IMR-90 (cell line): ENCODE measurements around the gene EPS8. TPM values are rescaled to one million over a fixed set of nuclear protein-coding genes. Genes with fewer than 3 reads are reported as not detected.
A peak's percentile ranks its signal among the peaks of the same experiment; 100 is the strongest.

Source experiments
- ATAC-seq: fragments of 200-7000 bp; cut with Tn5 transposase; 2 replicates; pipeline ENCODE4 v1.9.1; 2020; ENCODE audit warnings: low read depth, mild to moderate bottlenecking, moderate library complexity
- BruUV-seq: library from RNA; stranded (reverse); fragments of 400-500 nt; replicated peaks from 2 replicates; lab custom pipeline; 2021; lab: Mats Ljungman, UMichigan
- CTCF ChIA-PET: fragments of 300-600 bp; formaldehyde crosslinking; extraction: SDS; loops from one replicate; lab custom pipeline; 2021; ENCODE audit warnings: antibody characterized with exemption; lab: Yijun Ruan, JAX
- POLR2A ChIA-PET: fragments of 300-600 bp; sonication (Branson Sonifier 250); formaldehyde crosslinking; loops from one replicate; lab custom pipeline; 2022; ENCODE audit warnings: antibody characterized with exemption; ENCODE audit not compliant: unreplicated experiment; lab: Charles Lee
- DNase-seq: peaks from one replicate; pipeline ENCODE4 v3.0.0; 2013
- H2AFZ ChIP-seq: replicated peaks from 2 replicates; pipeline ENCODE3; 2013; ENCODE audit warnings: low read length, mild to moderate bottlenecking; ENCODE audit not compliant: poor library complexity
- H2AK5ac ChIP-seq: 2 replicates; pipeline ENCODE4 v1.6.1; 2013; ENCODE audit warnings: low read depth, low read length, inconsistent platforms
- H2AK9ac ChIP-seq: replicated peaks from 2 replicates; pipeline ENCODE3; 2013; ENCODE audit warnings: mild to moderate bottlenecking, low read depth, low read length, moderate library complexity; ENCODE audit not compliant: poor library complexity
- H2BK120ac ChIP-seq: 2 replicates; pipeline ENCODE4 v1.6.1; 2013; ENCODE audit warnings: low read depth, low read length, inconsistent platforms
- H2BK15ac ChIP-seq: 3 replicates; pipeline ENCODE4 v1.6.1; 2013; ENCODE audit warnings: low read depth, low read length, inconsistent platforms
- H2BK20ac ChIP-seq: 2 replicates; pipeline ENCODE4 v1.6.1; 2013; ENCODE audit warnings: low read depth, mild to moderate bottlenecking, inconsistent platforms, low read length, moderate library complexity
- H2BK5ac ChIP-seq: 2 replicates; pipeline ENCODE4 v1.6.1; 2013; ENCODE audit warnings: mild to moderate bottlenecking, low read depth, low read length, inconsistent platforms; ENCODE audit not compliant: poor library complexity, severe bottlenecking
- H3K14ac ChIP-seq: replicated peaks from 2 replicates; pipeline ENCODE4 v1.6.1; 2013; ENCODE audit warnings: low read depth, low read length, inconsistent platforms
- H3K18ac ChIP-seq: 2 replicates; pipeline ENCODE4 v1.6.1; 2013; ENCODE audit warnings: low read depth, low read length, control low read depth
- H3K23ac ChIP-seq: 2 replicates; pipeline ENCODE4 v1.6.1; 2013; ENCODE audit warnings: low read depth, low read length, inconsistent platforms
- H3K27ac ChIP-seq: 2 replicates; pipeline ENCODE4 v1.5.1; 2013; ENCODE audit warnings: mild to moderate bottlenecking, control low read depth, low read length; ENCODE audit not compliant: insufficient read depth
- H3K27me3 ChIP-seq: 2 replicates; pipeline ENCODE4 v1.6.1; 2013; ENCODE audit warnings: low read length; ENCODE audit not compliant: control insufficient read depth, insufficient read depth
- H3K36me3 ChIP-seq: 2 replicates; pipeline ENCODE4 v1.6.1; 2013; ENCODE audit warnings: low read length, mixed read lengths; ENCODE audit not compliant: control insufficient read depth, insufficient read depth
- H3K4ac ChIP-seq: 2 replicates; pipeline ENCODE4 v1.6.1; 2013; ENCODE audit warnings: low read depth, low read length, inconsistent platforms
- H3K4me1 ChIP-seq: 2 replicates; pipeline ENCODE4 v1.6.1; 2013; ENCODE audit warnings: low read length, mixed read lengths; ENCODE audit not compliant: control insufficient read depth, insufficient read depth
- H3K4me2 ChIP-seq: 2 replicates; pipeline ENCODE4 v1.6.1; 2013; ENCODE audit warnings: low read depth, mild to moderate bottlenecking, control low read depth, low read length, moderate library complexity
- H3K4me3 ChIP-seq: 2 replicates; pipeline ENCODE4 v1.5.1; 2013; ENCODE audit warnings: low read depth, mild to moderate bottlenecking, control low read depth, low read length, moderate library complexity; ENCODE audit not compliant: insufficient read depth
- H3K56ac ChIP-seq: 2 replicates; pipeline ENCODE4 v1.6.1; 2013; ENCODE audit warnings: low read length, inconsistent platforms; ENCODE audit not compliant: insufficient read depth; ENCODE audit errors: extremely low read depth
- H3K79me1 ChIP-seq, 2 experiments: 2 replicates each; pipeline ENCODE4 v1.6.1; 2013; ENCODE audit warnings: low read length in 2 of 2, inconsistent platforms in 1 of 2, low read depth in 1 of 2
- H3K9ac ChIP-seq: 2 replicates; pipeline ENCODE4 v1.6.1; 2013; ENCODE audit warnings: low read depth, low read length, control low read depth
- H3K9me1 ChIP-seq: 2 replicates; pipeline ENCODE4 v1.6.1; 2013; ENCODE audit warnings: low read length, inconsistent platforms; ENCODE audit not compliant: insufficient read depth
- H3K9me3 ChIP-seq: 2 replicates; pipeline ENCODE4 v1.6.1; 2013; ENCODE audit warnings: low read length; ENCODE audit not compliant: control insufficient read depth, insufficient read depth
- H4K20me1 ChIP-seq: 2 replicates; pipeline ENCODE4 v1.6.1; 2013; ENCODE audit warnings: low read length, inconsistent platforms; ENCODE audit not compliant: insufficient read depth
- H4K5ac ChIP-seq: 2 replicates; pipeline ENCODE4 v1.6.1; 2013; ENCODE audit warnings: mild to moderate bottlenecking, low read depth, low read length, control low read depth
- H4K8ac ChIP-seq, 2 experiments: 2 replicates each; pipeline ENCODE4 v1.6.1; 2013; ENCODE audit warnings: low read depth in 2 of 2, low read length in 2 of 2, control low read depth in 1 of 2, inconsistent platforms in 1 of 2
- H4K91ac ChIP-seq: 2 replicates; pipeline ENCODE4 v1.6.1; 2013; ENCODE audit warnings: low read depth, low read length, inconsistent platforms; ENCODE audit not compliant: insufficient read depth
- BHLHE40 ChIP-seq: fragments of 150-350 bp; IDR thresholded peaks from 2 replicates; pipeline ENCODE4 v1.6.1; 2016; ENCODE audit warnings: mild to moderate bottlenecking, low read depth, low read length
- CEBPB ChIP-seq: IDR thresholded peaks from 2 replicates; pipeline ENCODE4 v1.6.1; 2012; ENCODE audit warnings: low read depth, low read length, improper control_type of control experiment
- FOS ChIP-seq: fragments of 150-350 bp; IDR thresholded peaks from 2 replicates; pipeline ENCODE4 v1.6.1; 2016; ENCODE audit warnings: low read depth, low read length
- MXI1 ChIP-seq: IDR thresholded peaks from 2 replicates; pipeline ENCODE4 v1.6.1; 2012; ENCODE audit warnings: low read depth, mild to moderate bottlenecking, low read length, moderate library complexity, borderline replicate concordance
- RAD21 ChIP-seq: IDR thresholded peaks from 2 replicates; pipeline ENCODE4 v1.6.1; 2012; ENCODE audit warnings: low read length, improper control_type of control experiment
- RFX5 ChIP-seq: IDR thresholded peaks from 2 replicates; pipeline ENCODE4 v1.8.0; 2012; ENCODE audit warnings: low read depth, mild to moderate bottlenecking, low read length, moderate library complexity
- WGBS, 2 experiments: methylation state at CpG; one replicate each; pipeline versions ENCODE4 v1.1.5 to v1.1.7; 2013; ENCODE audit warnings: missing lambda C conversion rate in 2 of 2; ENCODE audit not compliant: insufficient read length in 1 of 2; ENCODE audit errors: extremely low coverage in 2 of 2; 5-methylcytosine and 5-hydroxymethylcytosine counted together
- dilution Hi-C: fragments of 300-500 bp; cut with HindIII; formaldehyde crosslinking; loops from one replicate; pipeline ENCODE4 v1.14.3; 2018; ENCODE audit warnings: low sequenced_read_pairs; ENCODE audit not compliant: unreplicated experiment
- in situ Hi-C: fragments of 300-500 bp; cut with MboI; formaldehyde crosslinking; loops from 3 replicates; pipeline ENCODE4 v1.14.3; 2019; ENCODE audit warnings: low sequenced_read_pairs, inconsistent platforms, mixed read lengths
- intact Hi-C: fragments of 100-400 bp; cut with micrococcal nuclease; formaldehyde crosslinking; loops from 2 replicates; pipeline ENCODE4 v1.10.0; 2022
- polyA plus RNA-seq, 3 experiments: library from polyadenylated mRNA; depleted of rRNA; stranded (reverse); fragments of >200 nt; gene quantifications; 2 replicates each; pipeline ENCODE4 v1.2.3, GENCODE V29; 2012; ENCODE audit warnings: low replicate concordance in 1 of 3
- total RNA-seq: library from RNA; depleted of rRNA; stranded (reverse); fragments of >200 nt; gene quantifications from 2 replicates; pipeline ENCODE4 v1.2.3, GENCODE V29; 2012
- TF ChIP-seq, protein P1 (sequence below): fragments of 150-350 bp; IDR thresholded peaks from 2 replicates; pipeline ENCODE4 v1.6.1; 2016; ENCODE audit warnings: low read depth, mild to moderate bottlenecking, low read length, moderate library complexity, borderline replicate concordance
- TF ChIP-seq, protein P2 (sequence below): fragments of 150-350 bp; IDR thresholded peaks from 2 replicates; pipeline ENCODE4 v1.6.1; 2017; ENCODE audit warnings: mild to moderate bottlenecking, antibody characterized with exemption, low read length, low read depth
- TF ChIP-seq, protein P3 (sequence below): conservative IDR thresholded peaks from 2 replicates; pipeline ENCODE4 v1.5.1; 2012; ENCODE audit warnings: mild to moderate bottlenecking, low read depth, low read length, improper control_type of control experiment

EPS8 gene
- total and polyA plus RNA-seq, 2 of the 4 experiments (the other 2 are of a cell fraction): 45.1 to 104 TPM

DNA sequence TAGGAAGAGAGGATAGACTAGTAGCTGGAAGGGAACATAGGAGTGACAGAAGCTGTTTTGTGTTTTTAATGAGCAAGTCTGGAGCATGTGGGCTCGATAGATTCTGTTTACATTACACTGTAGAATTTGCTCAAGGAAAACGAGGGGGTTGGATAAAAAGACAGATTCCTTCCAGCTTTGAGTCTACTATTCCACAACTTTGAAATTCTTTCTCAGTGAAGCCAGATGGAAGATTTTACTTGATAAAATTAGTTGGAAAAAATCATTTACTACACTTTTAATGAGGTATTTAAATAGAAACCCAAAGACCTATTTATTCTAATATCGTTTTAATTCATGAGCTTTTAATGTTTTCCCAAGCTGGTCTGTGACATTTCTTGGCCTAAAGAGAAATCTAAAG is 19.5 kb upstream of the EPS8 start:
- H3K56ac ChIP-seq: no peak overlapping the region
- H2AK9ac ChIP-seq: no peak overlapping the region
- peak overlapping the region; percentile 88 for H3K4me2 ChIP-seq
- no peak overlapping the region for H2AK5ac ChIP-seq
- H2BK5ac ChIP-seq: peak overlapping the region; percentile 55
- TF ChIP-seq RAD21 (no peak), BHLHE40 (no peak), CEBPB (no peak), MXI1 (no peak), RFX5 (no peak), FOS (no peak)
- TF ChIP-seq, protein P1, sequence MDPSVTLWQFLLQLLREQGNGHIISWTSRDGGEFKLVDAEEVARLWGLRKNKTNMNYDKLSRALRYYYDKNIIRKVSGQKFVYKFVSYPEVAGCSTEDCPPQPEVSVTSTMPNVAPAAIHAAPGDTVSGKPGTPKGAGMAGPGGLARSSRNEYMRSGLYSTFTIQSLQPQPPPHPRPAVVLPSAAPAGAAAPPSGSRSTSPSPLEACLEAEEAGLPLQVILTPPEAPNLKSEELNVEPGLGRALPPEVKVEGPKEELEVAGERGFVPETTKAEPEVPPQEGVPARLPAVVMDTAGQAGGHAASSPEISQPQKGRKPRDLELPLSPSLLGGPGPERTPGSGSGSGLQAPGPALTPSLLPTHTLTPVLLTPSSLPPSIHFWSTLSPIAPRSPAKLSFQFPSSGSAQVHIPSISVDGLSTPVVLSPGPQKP: no peak
- TF ChIP-seq, protein P2, sequence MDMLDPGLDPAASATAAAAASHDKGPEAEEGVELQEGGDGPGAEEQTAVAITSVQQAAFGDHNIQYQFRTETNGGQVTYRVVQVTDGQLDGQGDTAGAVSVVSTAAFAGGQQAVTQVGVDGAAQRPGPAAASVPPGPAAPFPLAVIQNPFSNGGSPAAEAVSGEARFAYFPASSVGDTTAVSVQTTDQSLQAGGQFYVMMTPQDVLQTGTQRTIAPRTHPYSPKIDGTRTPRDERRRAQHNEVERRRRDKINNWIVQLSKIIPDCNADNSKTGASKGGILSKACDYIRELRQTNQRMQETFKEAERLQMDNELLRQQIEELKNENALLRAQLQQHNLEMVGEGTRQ: no peak
- TF ChIP-seq, protein P3, sequence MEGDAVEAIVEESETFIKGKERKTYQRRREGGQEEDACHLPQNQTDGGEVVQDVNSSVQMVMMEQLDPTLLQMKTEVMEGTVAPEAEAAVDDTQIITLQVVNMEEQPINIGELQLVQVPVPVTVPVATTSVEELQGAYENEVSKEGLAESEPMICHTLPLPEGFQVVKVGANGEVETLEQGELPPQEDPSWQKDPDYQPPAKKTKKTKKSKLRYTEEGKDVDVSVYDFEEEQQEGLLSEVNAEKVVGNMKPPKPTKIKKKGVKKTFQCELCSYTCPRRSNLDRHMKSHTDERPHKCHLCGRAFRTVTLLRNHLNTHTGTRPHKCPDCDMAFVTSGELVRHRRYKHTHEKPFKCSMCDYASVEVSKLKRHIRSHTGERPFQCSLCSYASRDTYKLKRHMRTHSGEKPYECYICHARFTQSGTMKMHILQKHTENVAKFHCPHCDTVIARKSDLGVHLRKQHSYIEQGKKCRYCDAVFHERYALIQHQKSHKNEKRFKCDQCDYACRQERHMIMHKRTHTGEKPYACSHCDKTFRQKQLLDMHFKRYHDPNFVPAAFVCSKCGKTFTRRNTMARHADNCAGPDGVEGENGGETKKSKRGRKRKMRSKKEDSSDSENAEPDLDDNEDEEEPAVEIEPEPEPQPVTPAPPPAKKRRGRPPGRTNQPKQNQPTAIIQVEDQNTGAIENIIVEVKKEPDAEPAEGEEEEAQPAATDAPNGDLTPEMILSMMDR: no peak
- ATAC-seq (peak; percentile 88), DNase-seq (peak; percentile 83)
- no peak overlapping the region for H4K91ac ChIP-seq
- H3K4me3 ChIP-seq: no peak overlapping the region
- H2BK20ac ChIP-seq: no peak overlapping the region
- no peak overlapping the region for H3K14ac ChIP-seq
- H3K4me1 ChIP-seq: peaks cover 10% of the 10 kb centered on the region
- H2BK120ac ChIP-seq: 0 out of 2 replicates have a peak overlapping the region, but pooled peaks have one; percentile 4
- no peak overlapping the region for H2AFZ ChIP-seq
- no peaks in the 10 kb centered on the region for H4K20me1 ChIP-seq
- H3K23ac ChIP-seq: no peak overlapping the region; the same call in 1 of the 2 replicates
- no peaks in the 10 kb centered on the region for H3K27me3 ChIP-seq
- H2BK15ac ChIP-seq: no peak overlapping the region
- no peaks in the 10 kb centered on the region for H3K9me1 ChIP-seq
- H3K18ac ChIP-seq: no peak overlapping the region; the same call in 1 of the 2 replicates
- POLR2A ChIA-PET: no interaction called here
- in situ Hi-C loops (no loop called here), intact Hi-C loops (no loop called here), dilution Hi-C loops (no loop called here)
- H3K36me3 ChIP-seq: no peaks in the 10 kb centered on the region
- H3K27ac ChIP-seq: peak overlapping the region; percentile 91; the same call in 1 of the 2 replicates
- H3K79me1 ChIP-seq: no peaks in the 10 kb centered on the region
- no peak overlapping the region for H4K5ac ChIP-seq
- WGBS, 2 experiments: no CpG with 5 or more reads among the region's 3 CpGs
- H3K4ac ChIP-seq: no peak overlapping the region
- CTCF ChIA-PET: interaction anchor here (2.6 kb wide), 1 partner anchor 12 kb away, joined by 8 read pairs; no protein-coding TSS in a partner anchor
- BruUV-seq: no TSS peak
- no peak overlapping the region for H3K9ac ChIP-seq
- H4K8ac ChIP-seq: 0 out of 4 replicates have a peak overlapping the region, but pooled peaks of 1 of the 2 experiments have one; percentile 6
- no peaks in the 10 kb centered on the region for H3K9me3 ChIP-seq
